ENCODE data around the gene RTP2.
A peak's percentile ranks its signal among the peaks of the same experiment; 100 is the strongest.

Gene RTP2

GRCh38 chr3:187738331-187739093 lies 36.2 kb upstream of the RTP2 start:
- peak; percentile 58 for DNase-seq (ENCODE audit: low read depth)

- DNase-seq (ENCODE audit: low read depth): no peak
Measured at GRCh38 chr3:187738071-187738330, 35.6 kb upstream of the RTP2 start.

- DNase-seq (ENCODE audit: low read depth): peak; percentile 26
Measured at GRCh38 chr3:187737368-187738070, 35.2 kb upstream of the RTP2 start.

DNA sequence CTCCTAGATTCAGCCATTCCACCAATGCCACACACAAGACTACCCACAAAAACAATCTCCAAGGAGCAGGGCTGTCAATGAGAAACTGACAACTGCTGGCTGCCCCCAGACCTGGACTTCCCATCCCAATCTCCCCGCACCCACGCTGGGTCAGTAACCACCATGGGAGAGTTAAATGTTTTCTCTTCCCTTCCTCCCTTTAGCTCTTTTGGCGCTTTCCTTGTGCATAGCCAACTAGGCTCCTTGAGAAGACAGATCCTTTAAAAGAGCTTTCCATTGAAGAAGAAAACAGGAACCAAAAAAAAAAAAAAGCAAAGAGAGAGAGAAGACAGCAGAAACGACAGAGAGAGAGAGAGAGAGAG lies 34.6 kb upstream of the RTP2 start:
- DNase-seq (ENCODE audit: low read depth): no peak

DNA sequence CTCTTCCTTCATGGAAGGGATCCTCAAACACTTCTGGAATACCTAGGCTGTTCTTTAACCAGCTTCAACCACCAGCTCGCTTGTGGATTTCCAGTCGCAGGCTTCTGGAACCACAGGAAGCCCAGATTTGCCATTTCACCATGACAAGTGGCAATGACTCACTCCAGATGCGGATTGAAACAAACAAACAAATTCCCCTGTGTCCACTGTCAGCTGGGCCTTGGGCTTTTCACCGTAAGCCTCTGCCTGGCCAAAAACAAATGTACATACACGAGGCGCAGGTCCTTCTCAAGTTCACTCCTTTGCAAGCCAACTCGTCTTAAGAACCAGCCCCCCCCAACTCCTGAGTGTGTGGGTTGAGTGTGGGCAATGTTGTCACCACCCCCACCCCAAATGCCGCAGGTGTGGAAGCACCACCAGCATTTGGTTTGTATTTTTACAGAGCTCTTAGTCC lies 34.1 kb upstream of the RTP2 start:
- DNase-seq (ENCODE audit: low read depth): no peak

DNA sequence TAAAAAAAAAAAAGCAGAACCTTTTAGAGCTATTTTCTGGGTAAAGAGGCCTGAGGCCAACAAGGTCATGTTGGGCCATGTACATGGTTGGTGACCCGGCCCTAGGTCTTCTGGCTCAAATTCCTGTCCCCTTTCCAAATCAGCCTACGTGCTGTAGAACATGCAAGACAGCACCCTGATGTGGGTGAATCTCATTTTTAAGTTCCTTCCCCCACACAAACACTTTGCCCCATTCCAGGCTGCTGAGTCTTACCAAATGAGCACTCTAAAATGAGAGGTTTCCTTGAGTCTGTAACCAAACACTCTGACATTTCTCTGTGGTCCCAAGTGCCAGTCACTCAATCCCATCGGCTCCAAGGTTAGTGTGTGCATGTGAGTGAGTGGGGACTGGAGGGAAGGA lies 33.5 kb upstream of the RTP2 start:
- no peak for DNase-seq (ENCODE audit: low read depth)

- DNase-seq (ENCODE audit: low read depth): no peak
Measured at GRCh38 chr3:187735383-187735782, 33.0 kb upstream of the RTP2 start.

GRCh38 chr3:187734841-187735240 lies 32.5 kb upstream of the RTP2 start:
- no peak for DNase-seq (ENCODE audit: low read depth)

DNA sequence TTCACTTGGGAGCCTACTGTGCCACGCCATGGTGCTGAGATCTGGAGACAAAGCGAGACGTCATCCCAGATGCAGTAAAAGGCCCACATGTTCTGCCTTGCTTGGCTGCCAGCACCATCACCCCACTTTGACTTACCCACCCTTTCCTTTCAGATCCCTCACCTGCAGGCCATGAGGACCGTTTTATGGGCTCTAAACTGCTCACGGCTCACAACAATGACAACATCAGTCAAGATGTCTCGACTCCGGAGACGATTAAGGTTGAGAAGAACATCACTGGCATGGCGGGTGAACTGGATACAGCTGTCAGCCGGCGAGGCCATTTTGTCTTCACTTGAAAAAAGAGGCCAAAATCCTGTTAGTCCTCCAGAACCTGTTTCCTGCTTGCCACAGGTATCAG lies 31.0 kb upstream of the RTP2 start:
- no peak for DNase-seq (ENCODE audit: low read depth)

- DNase-seq (ENCODE audit: low read depth): no peak
Measured at GRCh38 chr3:187729598-187729997, 27.2 kb upstream of the RTP2 start.

DNA sequence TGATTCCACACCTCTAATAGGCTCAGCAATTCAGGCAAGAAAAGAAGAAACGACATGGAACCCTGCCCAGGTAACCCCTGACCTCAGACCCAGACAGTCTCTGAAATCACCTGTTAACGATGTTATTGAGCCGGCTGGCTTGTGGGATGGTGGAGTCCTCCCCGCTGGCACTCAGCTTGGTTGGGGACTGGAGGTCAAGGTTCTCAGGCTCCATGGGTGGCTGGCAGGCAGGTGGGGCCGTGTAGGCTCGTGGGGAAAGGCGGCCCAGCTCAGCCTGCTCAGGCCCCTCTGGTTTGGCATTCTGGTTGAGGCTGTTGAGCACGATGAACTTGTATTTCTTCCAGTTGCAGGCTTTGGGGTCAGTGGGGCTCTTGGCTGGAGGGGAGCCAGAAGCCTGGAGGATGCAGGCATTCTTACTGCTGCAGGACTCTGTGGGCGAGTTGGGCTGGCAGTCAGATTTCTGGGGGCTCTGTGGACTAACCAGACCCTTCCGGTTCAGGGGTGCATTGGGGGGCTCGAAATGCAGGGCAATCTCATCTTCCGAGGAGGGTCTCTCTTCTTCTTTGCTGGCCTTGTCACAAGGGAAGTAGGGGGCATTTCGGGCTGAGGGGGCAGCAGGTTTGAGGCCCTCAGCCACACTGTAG lies 26.7 kb upstream of the RTP2 start:
- no peak for DNase-seq (ENCODE audit: low read depth)

GRCh38 chr3:187728248-187728647 lies 25.9 kb upstream of the RTP2 start:
- no peak for DNase-seq (ENCODE audit: low read depth)

GRCh38 chr3:187726564-187726963 lies 24.2 kb upstream of the RTP2 start:
- DNase-seq (ENCODE audit: low read depth): no peak

GRCh38 chr3:187725653-187726370 lies 23.5 kb upstream of the RTP2 start:
- no peak for DNase-seq (ENCODE audit: low read depth)

- no peak for DNase-seq (ENCODE audit: low read depth)
Measured at GRCh38 chr3:187725224-187725623, 22.9 kb upstream of the RTP2 start.

- DNase-seq (ENCODE audit: low read depth): no peak
Measured at GRCh38 chr3:187722206-187722612, 19.9 kb upstream of the RTP2 start.

- DNase-seq (ENCODE audit: low read depth): no peak
Measured at GRCh38 chr3:187721055-187721454, 18.7 kb upstream of the RTP2 start.

DNA sequence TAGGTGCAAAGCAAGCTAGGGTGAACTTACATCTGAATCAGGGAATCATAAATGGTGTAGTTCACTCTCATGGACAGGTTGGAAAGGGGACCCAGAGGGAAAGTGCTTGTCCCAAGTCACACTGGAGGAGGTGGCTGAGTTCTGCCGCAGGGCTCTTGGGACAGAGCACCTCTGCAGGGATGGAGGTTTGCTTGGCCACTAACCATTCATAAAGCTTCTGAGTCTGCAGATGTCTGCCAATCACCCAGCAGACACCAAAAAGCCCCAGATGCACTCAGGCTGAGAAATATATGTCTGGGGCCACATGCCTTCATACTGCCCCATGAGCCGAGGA lies 17.9 kb upstream of the RTP2 start:
- DNase-seq (ENCODE audit: low read depth): no peak

DNA sequence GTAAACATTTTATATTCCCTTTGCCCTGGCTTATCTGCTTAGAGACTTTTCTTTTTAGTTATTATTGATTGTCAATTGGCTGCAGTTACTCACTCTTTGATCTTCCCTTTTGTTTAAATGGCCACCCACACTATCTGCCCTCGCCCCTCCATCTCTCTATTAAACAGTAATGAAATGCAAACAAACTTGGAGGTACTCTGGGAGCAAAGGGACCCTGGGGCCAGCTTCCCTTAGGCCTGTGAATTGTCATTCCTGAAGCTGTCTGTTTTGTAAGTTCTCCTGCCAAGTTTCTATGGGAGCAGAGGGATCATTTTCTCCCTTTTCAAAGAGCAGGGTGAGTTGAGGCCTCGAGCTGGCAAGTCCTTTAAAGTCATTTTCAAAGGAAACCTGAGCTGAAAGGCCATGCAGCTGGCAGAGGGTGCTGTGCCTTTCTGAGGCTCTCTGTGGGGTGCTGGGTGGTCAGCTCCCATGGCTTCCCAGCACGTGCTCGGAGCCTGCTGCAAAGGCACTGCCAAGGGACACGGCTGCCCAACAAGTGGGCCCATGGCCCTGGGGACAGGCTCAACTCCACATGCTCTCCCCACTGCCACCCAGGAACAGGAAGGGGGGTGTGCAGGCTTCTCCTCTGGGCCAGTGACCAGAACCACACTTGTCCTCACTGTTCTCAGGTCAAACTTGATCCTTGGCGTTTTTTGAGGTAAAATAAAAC lies 17.4 kb upstream of the RTP2 start:
- no peak for DNase-seq (ENCODE audit: low read depth)

DNA sequence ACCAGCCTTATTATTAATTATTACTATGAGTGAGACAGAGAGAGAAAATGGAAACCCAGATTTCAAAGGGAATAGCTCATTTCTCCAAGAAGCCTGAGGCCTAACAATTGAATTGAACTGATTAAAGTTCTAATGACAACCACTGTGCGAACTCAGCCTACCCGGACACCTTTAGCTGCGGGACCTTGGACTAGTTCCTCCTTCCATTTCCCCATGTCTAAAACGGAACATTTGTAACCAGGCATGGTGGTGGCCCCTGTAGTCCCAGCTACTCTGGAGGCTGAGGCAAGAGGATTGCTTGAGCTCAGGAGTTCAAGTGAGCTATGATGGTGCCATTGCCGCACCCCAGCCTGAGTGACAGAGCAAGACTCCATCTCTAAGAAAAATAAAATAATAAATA lies 16.4 kb upstream of the RTP2 start:
- DNase-seq (ENCODE audit: low read depth): no peak

GRCh38 chr3:187717572-187717971 lies 15.2 kb upstream of the RTP2 start:
- no peak for DNase-seq (ENCODE audit: low read depth)

DNA sequence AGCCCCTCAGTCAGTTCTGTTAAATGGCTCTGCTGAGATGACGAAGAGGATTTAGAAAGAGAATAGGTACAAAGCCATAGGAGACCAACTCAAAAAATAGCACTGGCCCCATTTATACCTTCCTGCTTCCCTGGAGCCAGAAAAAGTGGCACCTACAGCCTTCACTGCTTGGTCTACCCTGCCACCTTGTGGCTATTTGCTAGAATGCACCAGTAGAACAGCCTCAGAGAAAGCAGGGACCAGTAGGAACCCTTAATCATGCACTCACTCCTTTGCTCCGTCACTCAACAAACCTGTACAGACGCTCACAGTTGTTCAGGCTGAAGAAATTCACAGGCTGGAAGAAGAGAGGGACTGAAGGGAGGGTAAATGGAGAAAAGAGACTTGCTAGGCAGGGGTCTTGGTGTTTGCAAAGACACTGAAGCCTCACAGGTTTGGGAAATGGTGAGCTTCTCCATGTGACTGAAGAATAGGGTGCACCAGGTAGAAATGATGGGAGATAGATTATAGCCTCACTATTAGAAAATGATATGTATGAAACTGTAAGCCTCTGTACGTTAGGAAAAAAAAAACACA lies 12.1 kb upstream of the RTP2 start:
- DNase-seq (ENCODE audit: low read depth): peak; percentile 59

All from stimulated activated CD4-positive, alpha-beta T cell treated with anti-CD3 and anti-CD28 coated beads, Interleukin-2, amount 100 ng/mL, for 4 hours (primary cell).